CD14-positive monocyte (primary cell): ENCODE measurements around the gene PPIP5K1. TPM values are rescaled to one million over a fixed set of nuclear protein-coding genes. Genes with fewer than 3 reads are reported as not detected.
"Not testable (repeated sequence)": the region's sequence is repeated elsewhere in the genome, so short reads cannot be mapped to it uniquely, and the experiment has no call there.

Experiments used
- DNase-seq, 3 donors: peaks; one replicate each; pipeline ENCODE4 v3.0.0-alpha.2; 2011 to 2022
- H2AFZ ChIP-seq: 2 replicates; pipeline ENCODE4 v1.6.0; 2012; ENCODE audit warnings: mild to moderate bottlenecking, low read depth, low read length, inconsistent platforms; ENCODE audit not compliant: insufficient read depth, poor library complexity, severe bottlenecking
- H3K27ac ChIP-seq, 2 donors: 1 replicate in 1 of 2; 2 replicates in 1 of 2; pipeline ENCODE4 v1.5.1; 2012 to 2013; ENCODE audit warnings: low read length in 2 of 2, control low read depth in 1 of 2, inconsistent platforms in 1 of 2, low read depth in 1 of 2, mild to moderate bottlenecking in 1 of 2
- H3K27me3 ChIP-seq, 2 donors: one replicate each; pipeline versions ENCODE4 v1.6.0 to v1.6.1; 2011 to 2013; ENCODE audit warnings: low read length in 2 of 2; ENCODE audit not compliant: control insufficient read depth in 2 of 2, insufficient read depth in 2 of 2
- H3K36me3 ChIP-seq, 2 donors: replicated peaks in 1 of 2; 1 replicate in 1 of 2; 2 replicates in 1 of 2; pipeline versions ENCODE4 v1.5.1 to v1.6.1; 2012 to 2013; ENCODE audit warnings: low read length in 2 of 2, control low read depth in 1 of 2, inconsistent platforms in 1 of 2, mild to moderate bottlenecking in 1 of 2; ENCODE audit not compliant: insufficient read depth in 2 of 2, control insufficient read depth in 1 of 2
- H3K4me1 ChIP-seq, 2 donors: 1 replicate in 1 of 2; 2 replicates in 1 of 2; pipeline versions ENCODE4 v1.5.1 to v1.6.1; 2012 to 2013; ENCODE audit warnings: low read length in 2 of 2, control low read depth in 1 of 2, inconsistent platforms in 1 of 2, mild to moderate bottlenecking in 1 of 2, moderate library complexity in 1 of 2; ENCODE audit not compliant: insufficient read depth in 2 of 2, control insufficient read depth in 1 of 2
- H3K4me2 ChIP-seq: replicated peaks from 2 replicates; pipeline ENCODE3; 2012; ENCODE audit warnings: low read length, moderate library complexity, mild to moderate bottlenecking; ENCODE audit not compliant: poor library complexity, severe bottlenecking; ENCODE audit errors: extremely low read depth
- H3K4me3 ChIP-seq, 3 experiments: fragments of 200-600 bp in 1 of 3; sonication (generic) in 1 of 3; replicated peaks in 1 of 3; 1 replicate in 2 of 3; 2 replicates in 1 of 3; pipeline ENCODE4 v1.5.1; 2011 to 2013; ENCODE audit warnings: low read length in 3 of 3, mild to moderate bottlenecking in 3 of 3, control low read depth in 2 of 3, low read depth in 2 of 3, inconsistent platforms in 1 of 3, moderate library complexity in 1 of 3
- H3K79me2 ChIP-seq: 2 replicates; pipeline ENCODE4 v1.6.0; 2012; ENCODE audit warnings: mild to moderate bottlenecking, control low read depth, inconsistent platforms, low read length, moderate library complexity; ENCODE audit not compliant: insufficient read depth
- H3K9ac ChIP-seq: 2 replicates; pipeline ENCODE4 v1.6.0; 2017; ENCODE audit warnings: low read length, mild to moderate bottlenecking; ENCODE audit not compliant: insufficient read depth, poor library complexity, severe bottlenecking
- H3K9me3 ChIP-seq, 2 donors: replicated peaks in 1 of 2; 1 replicate in 1 of 2; 2 replicates in 1 of 2; pipeline versions ENCODE4 v1.5.1 to v1.6.1; 2012 to 2013; ENCODE audit warnings: low read length in 2 of 2, control low read depth in 1 of 2; ENCODE audit not compliant: control insufficient read depth in 1 of 2, insufficient read depth in 1 of 2
- H4K20me1 ChIP-seq: 2 replicates; pipeline ENCODE4 v1.6.0; 2012; ENCODE audit warnings: mild to moderate bottlenecking, low read length, control low read depth, moderate library complexity; ENCODE audit not compliant: insufficient read depth
- H3K27ac Mint-ChIP-seq, 7 donors: one replicate each; pipeline ENCODE4 v1.8.0; 2020; ENCODE audit warnings: mild to moderate bottlenecking in 7 of 7, mixed read lengths in 7 of 7, moderate library complexity in 6 of 7, inconsistent platforms in 2 of 7
- H3K27me3 Mint-ChIP-seq, 3 donors: one replicate each; pipeline ENCODE4 v1.8.0; 2021 to 2022; ENCODE audit warnings: low read depth in 3 of 3, mild to moderate bottlenecking in 3 of 3, mixed read lengths in 3 of 3, moderate library complexity in 3 of 3, inconsistent platforms in 1 of 3
- H3K36me3 Mint-ChIP-seq, 2 donors: one replicate each; pipeline ENCODE4 v1.8.0; 2020; ENCODE audit warnings: mixed read lengths in 2 of 2, inconsistent platforms in 1 of 2, mild to moderate bottlenecking in 1 of 2
- H3K4me1 Mint-ChIP-seq: one replicate; pipeline ENCODE4 v1.8.0; 2020; ENCODE audit warnings: mild to moderate bottlenecking, mixed read lengths
- H3K4me3 Mint-ChIP-seq, 2 donors: one replicate each; pipeline ENCODE4 v1.8.0; 2020; ENCODE audit warnings: mild to moderate bottlenecking in 2 of 2, mixed read lengths in 2 of 2, moderate library complexity in 1 of 2
- H3K9me3 Mint-ChIP-seq, 7 donors: one replicate each; pipeline ENCODE4 v1.8.0; 2020 to 2022; ENCODE audit warnings: mixed read lengths in 7 of 7, mild to moderate bottlenecking in 6 of 7, moderate library complexity in 6 of 7, inconsistent platforms in 2 of 7
- whole genome bisulfite sequencing: methylation state at CpG from one replicate; pipeline ENCODE4 v1.1.5; 2013; ENCODE audit warnings: missing lambda C conversion rate; ENCODE audit not compliant: insufficient coverage; 5-methylcytosine and 5-hydroxymethylcytosine counted together
- intact Hi-C, 2 donors: fragments of 100-400 bp; cut with micrococcal nuclease; formaldehyde crosslinking; loops; one replicate each; pipeline versions ENCODE4 v1.15.0 to v1.15.1; 2023
- polyA plus RNA-seq, 3 donors: library from polyadenylated mRNA; depleted of rRNA in 1 of 3; unstranded in 2 of 3; stranded (reverse) in 1 of 3; fragments of 300-500 nt in 2 of 3; fragments of >200 nt in 1 of 3; fragmentation: Illumina TruSeq in 2 of 3; gene quantifications; 1 replicate in 2 of 3; 2 replicates in 1 of 3; pipeline ENCODE4 v1.2.3, GENCODE V29; 2012 to 2021

The PPIP5K1 gene
- polyA plus RNA-seq, 3 donors = 0.95 to 19.9 (median 2.0) TPM

DNA sequence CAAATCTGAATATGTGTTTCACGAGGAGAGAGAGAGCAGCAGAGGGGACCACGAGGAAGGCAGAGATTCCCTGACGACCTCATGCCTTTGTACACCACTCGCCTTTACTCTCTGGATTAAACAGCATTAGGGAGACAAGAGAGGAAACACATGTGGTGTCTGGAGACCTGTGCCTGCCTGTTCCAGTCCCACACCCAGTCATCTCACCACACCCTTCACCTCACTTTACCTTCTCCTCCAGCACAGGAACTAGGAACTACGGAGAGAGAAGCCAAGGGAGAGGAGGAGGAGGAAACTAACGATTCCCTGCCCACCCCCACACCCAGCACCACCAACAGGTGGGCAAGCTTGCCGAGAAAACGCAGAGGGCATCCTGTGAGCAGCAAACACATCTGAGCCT, 2.8 kb upstream of the PPIP5K1 start:
- H3K9ac ChIP-seq, H3K27me3 ChIP-seq, H3K4me1 ChIP-seq, H2AFZ ChIP-seq, H3K9me3 ChIP-seq, H4K20me1 ChIP-seq, H3K36me3 Mint-ChIP-seq, intact Hi-C loops, H3K4me3 ChIP-seq, H3K4me3 Mint-ChIP-seq, H3K36me3 ChIP-seq, H3K4me2 ChIP-seq, H3K27ac ChIP-seq, DNase-seq, H3K9me3 Mint-ChIP-seq, H3K79me2 ChIP-seq, H3K27ac Mint-ChIP-seq, H3K27me3 Mint-ChIP-seq, H3K4me1 Mint-ChIP-seq: not testable (repeated sequence)
- WGBS = no CpG with 5 or more reads among the region's 8 CpGs

DNA sequence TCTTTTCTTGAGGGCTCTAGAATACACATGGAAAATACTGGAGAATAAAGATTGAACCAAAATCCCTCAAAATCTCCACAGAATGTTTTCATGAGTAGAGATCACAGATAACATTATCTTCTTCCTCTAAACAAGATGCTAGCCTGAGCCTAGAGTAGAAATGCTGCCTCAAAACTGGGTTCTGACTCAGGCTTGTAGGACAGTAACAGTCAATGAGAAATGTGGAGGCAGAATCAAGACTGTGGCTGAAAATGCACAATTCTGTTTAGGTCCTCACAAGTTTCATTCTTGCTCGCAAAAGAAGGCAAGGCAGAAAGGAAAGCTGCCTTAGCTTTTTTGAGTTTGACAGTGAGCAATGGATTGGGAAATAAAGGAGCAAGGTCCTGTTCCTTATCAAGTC, 15.4 kb downstream of the PPIP5K1 start:
- H2AFZ ChIP-seq, H3K9me3 ChIP-seq, H3K27me3 Mint-ChIP-seq, H3K4me3 Mint-ChIP-seq, H3K27me3 ChIP-seq, DNase-seq, H3K4me2 ChIP-seq, H3K27ac Mint-ChIP-seq, H3K36me3 Mint-ChIP-seq, H4K20me1 ChIP-seq, H3K4me1 Mint-ChIP-seq, H3K36me3 ChIP-seq, intact Hi-C loops, H3K9me3 Mint-ChIP-seq, H3K9ac ChIP-seq, H3K4me1 ChIP-seq, H3K27ac ChIP-seq, H3K4me3 ChIP-seq, H3K79me2 ChIP-seq: not testable (repeated sequence)
- no CpG with 5 or more reads among the region's 1 CpG for WGBS

DNA sequence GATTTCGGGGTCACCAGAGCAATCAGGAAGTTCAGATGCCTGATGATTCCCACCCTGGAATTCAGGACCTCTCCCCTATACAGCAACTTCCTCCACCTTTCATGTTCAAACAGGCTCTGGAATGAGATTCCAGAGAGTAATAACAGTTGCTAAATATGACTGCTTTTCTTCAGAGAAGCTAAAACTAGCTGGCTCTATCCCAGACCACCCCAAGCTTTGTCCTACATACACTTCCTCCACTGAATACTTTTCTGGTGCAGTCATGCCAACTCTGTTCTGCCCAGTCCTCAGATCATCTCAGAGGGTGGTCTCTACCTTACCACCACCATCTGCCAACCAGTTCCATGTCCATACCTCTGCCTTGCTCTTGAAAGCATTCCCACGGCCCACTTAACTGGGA, 23.4 kb downstream of the PPIP5K1 start:
- H3K9me3 Mint-ChIP-seq, H2AFZ ChIP-seq, H3K4me3 Mint-ChIP-seq, H3K4me3 ChIP-seq, H3K9ac ChIP-seq, H3K36me3 ChIP-seq, DNase-seq, H3K27me3 ChIP-seq, H3K36me3 Mint-ChIP-seq, H3K27ac ChIP-seq, H3K4me1 ChIP-seq, H3K79me2 ChIP-seq, intact Hi-C loops, H3K4me2 ChIP-seq, H3K27ac Mint-ChIP-seq, H4K20me1 ChIP-seq, H3K9me3 ChIP-seq, H3K4me1 Mint-ChIP-seq, H3K27me3 Mint-ChIP-seq: not testable (repeated sequence)
- WGBS = no CpG with 5 or more reads among the region's 2 CpGs

DNA sequence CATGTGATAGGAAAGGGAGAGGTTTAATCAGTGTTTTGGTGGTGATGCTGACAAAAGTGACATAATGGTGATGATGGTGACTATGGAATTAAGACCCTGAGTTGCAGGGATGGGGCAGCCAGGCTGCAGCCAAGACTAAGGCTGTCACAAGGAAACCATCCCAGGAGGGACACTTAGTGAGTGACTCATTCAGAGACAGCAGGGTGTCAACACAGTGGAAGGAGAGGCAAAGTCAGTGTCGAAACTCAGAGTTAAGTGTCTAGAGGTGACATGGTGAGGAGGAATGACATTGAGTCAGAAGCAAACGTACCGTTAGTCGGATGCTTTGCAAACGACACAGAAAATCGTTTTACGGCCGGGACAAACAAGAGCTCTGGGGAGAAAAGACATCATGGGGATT, 26.2 kb downstream of the PPIP5K1 start:
- H3K27me3 Mint-ChIP-seq, H3K36me3 ChIP-seq, H3K9me3 Mint-ChIP-seq, H3K27ac Mint-ChIP-seq, H3K4me3 Mint-ChIP-seq, H3K27ac ChIP-seq, H3K4me2 ChIP-seq, H3K27me3 ChIP-seq, H3K4me1 Mint-ChIP-seq, H3K4me3 ChIP-seq, DNase-seq, H3K4me1 ChIP-seq, H4K20me1 ChIP-seq, H2AFZ ChIP-seq, H3K9me3 ChIP-seq, H3K36me3 Mint-ChIP-seq, H3K79me2 ChIP-seq, H3K9ac ChIP-seq, intact Hi-C loops: not testable (repeated sequence)
- no CpG with 5 or more reads among the region's 8 CpGs for WGBS
